Neuron (in vitro differentiated cells): ENCODE results near the gene SLC1A6.

Experiments
- H2AFZ ChIP-seq: one replicate; pipeline ENCODE4 v1.6.1; 2013; ENCODE audit warnings: low read depth, mild to moderate bottlenecking, inconsistent platforms, low read length, moderate library complexity
- H3K27me3 ChIP-seq: one replicate; pipeline ENCODE4 v1.6.1; 2013; ENCODE audit warnings: low read length; ENCODE audit not compliant: insufficient read depth
- H3K36me3 ChIP-seq: one replicate; pipeline ENCODE4 v1.6.1; 2013; ENCODE audit warnings: low read length; ENCODE audit not compliant: insufficient read depth
- H3K4me1 ChIP-seq: one replicate; pipeline ENCODE4 v1.6.1; 2013; ENCODE audit warnings: low read length; ENCODE audit not compliant: insufficient read depth
- H3K4me3 ChIP-seq: 2 replicates; pipeline ENCODE4 v1.5.1; 2013; ENCODE audit warnings: mild to moderate bottlenecking, low read length, moderate library complexity
- H3K9me3 ChIP-seq: one replicate; pipeline ENCODE4 v1.6.1; 2013; ENCODE audit warnings: low read length

SLC1A6 gene

GRCh38 chr19:14985133-14985532, 5.5 kb upstream of the SLC1A6 start:
- H3K4me3 ChIP-seq: no peak overlapping the region
- no peak overlapping the region for H2AFZ ChIP-seq
- no peaks in the 10 kb centered on the region for H3K9me3 ChIP-seq
- H3K36me3 ChIP-seq: no peaks in the 10 kb centered on the region
- H3K27me3 ChIP-seq: peaks cover 14% of the 10 kb centered on the region
- H3K4me1 ChIP-seq: no peaks in the 10 kb centered on the region

GRCh38 chr19:14978161-14978776, 1.4 kb downstream of the SLC1A6 start:
- no peak overlapping the region for H3K4me3 ChIP-seq
- peaks cover 32% of the 10 kb centered on the region for H3K27me3 ChIP-seq

GRCh38 chr19:14977128-14977527, 2.5 kb downstream of the SLC1A6 start:
- Histone ChIP-seq H3K27me3 (peaks cover 29% of the 10 kb centered on the region), H3K9me3 (no peaks in the 10 kb centered on the region), H3K4me1 (peaks cover 3% of the 10 kb centered on the region)

More at GRCh38 chr19:14978161-14978776, 1.4 kb downstream of the SLC1A6 start:
- Histone ChIP-seq H3K4me1 (peaks cover 3% of the 10 kb centered on the region), H3K36me3 (no peaks in the 10 kb centered on the region), H2AFZ (no peak overlapping the region), H3K9me3 (no peaks in the 10 kb centered on the region)

GRCh38 chr19:14974488-14974887, 5.2 kb downstream of the SLC1A6 start:
- Histone ChIP-seq H3K27me3 (peaks cover 17% of the 10 kb centered on the region), H3K9me3 (no peaks in the 10 kb centered on the region), H2AFZ (no peak overlapping the region), H3K4me3 (no peak overlapping the region), H3K4me1 (peaks cover 3% of the 10 kb centered on the region), H3K36me3 (no peaks in the 10 kb centered on the region)

More at GRCh38 chr19:14977128-14977527, 2.5 kb downstream of the SLC1A6 start:
- Histone ChIP-seq H3K36me3 (no peaks in the 10 kb centered on the region), H2AFZ (no peak overlapping the region), H3K4me3 (no peak overlapping the region)

GRCh38 chr19:14972676-14973075, 7.0 kb downstream of the SLC1A6 start:
- no peaks in the 10 kb centered on the region for H3K36me3 ChIP-seq
- peaks cover 2% of the 10 kb centered on the region for H3K27me3 ChIP-seq
- H2AFZ ChIP-seq: no peak overlapping the region
- H3K4me3 ChIP-seq: no peak overlapping the region
- H3K4me1 ChIP-seq: no peaks in the 10 kb centered on the region
- H3K9me3 ChIP-seq: no peaks in the 10 kb centered on the region

GRCh38 chr19:14971474-14971873, 8.2 kb downstream of the SLC1A6 start:
- H3K4me1 ChIP-seq: no peaks in the 10 kb centered on the region
- no peaks in the 10 kb centered on the region for H3K36me3 ChIP-seq
- H3K27me3 ChIP-seq: peaks cover 2% of the 10 kb centered on the region
- H3K4me3 ChIP-seq: no peak overlapping the region
- H2AFZ ChIP-seq: no peak overlapping the region
- H3K9me3 ChIP-seq: no peaks in the 10 kb centered on the region

- no peaks in the 10 kb centered on the region for H3K4me1 ChIP-seq
These were observed 11.4 kb downstream of the SLC1A6 start for GRCh38 chr19:14968247-14968646.

GRCh38 chr19:14961956-14962685, 17.5 kb downstream of the SLC1A6 start:
- Histone ChIP-seq H3K36me3 (no peaks in the 10 kb centered on the region), H3K4me3 (no peak overlapping the region), H2AFZ (no peak overlapping the region), H3K9me3 (no peaks in the 10 kb centered on the region), H3K27me3 (no peaks in the 10 kb centered on the region), H3K4me1 (no peaks in the 10 kb centered on the region)

More at GRCh38 chr19:14968247-14968646, 11.4 kb downstream of the SLC1A6 start:
- Histone ChIP-seq H3K4me3 (no peak overlapping the region), H3K36me3 (no peaks in the 10 kb centered on the region), H2AFZ (no peak overlapping the region), H3K9me3 (no peaks in the 10 kb centered on the region), H3K27me3 (no peaks in the 10 kb centered on the region)

- Histone ChIP-seq H3K36me3 (no peaks in the 10 kb centered on the region), H3K4me1 (no peaks in the 10 kb centered on the region), H3K27me3 (no peaks in the 10 kb centered on the region), H3K4me3 (no peak overlapping the region), H3K9me3 (no peaks in the 10 kb centered on the region), H2AFZ (no peak overlapping the region)
These were observed 20.4 kb downstream of the SLC1A6 start for GRCh38 chr19:14959263-14959662.

- Histone ChIP-seq H3K4me3 (no peak overlapping the region), H3K9me3 (no peaks in the 10 kb centered on the region), H3K4me1 (no peaks in the 10 kb centered on the region), H3K36me3 (no peaks in the 10 kb centered on the region), H2AFZ (no peak overlapping the region), H3K27me3 (no peaks in the 10 kb centered on the region)
These were observed 22.2 kb downstream of the SLC1A6 start for GRCh38 chr19:14957464-14957863.

- Histone ChIP-seq H3K27me3 (no peaks in the 10 kb centered on the region), H2AFZ (no peak overlapping the region), H3K9me3 (no peaks in the 10 kb centered on the region), H3K4me3 (no peak overlapping the region), H3K36me3 (no peaks in the 10 kb centered on the region), H3K4me1 (no peaks in the 10 kb centered on the region)
These were observed 25.5 kb downstream of the SLC1A6 start for GRCh38 chr19:14954071-14954655.

- H3K4me1 ChIP-seq: no peaks in the 10 kb centered on the region
- H3K4me3 ChIP-seq: no peak overlapping the region
- no peaks in the 10 kb centered on the region for H3K27me3 ChIP-seq
- no peaks in the 10 kb centered on the region for H3K9me3 ChIP-seq
- H3K36me3 ChIP-seq: no peaks in the 10 kb centered on the region
- no peak overlapping the region for H2AFZ ChIP-seq
These were observed 26.9 kb downstream of the SLC1A6 start for GRCh38 chr19:14952767-14953166.

GRCh38 chr19:14950421-14950820, 29.2 kb downstream of the SLC1A6 start:
- Histone ChIP-seq H3K36me3 (no peaks in the 10 kb centered on the region), H3K4me3 (no peak overlapping the region), H3K4me1 (no peaks in the 10 kb centered on the region), H3K9me3 (no peaks in the 10 kb centered on the region), H3K27me3 (no peaks in the 10 kb centered on the region), H2AFZ (no peak overlapping the region)
